NCI-H510A (cell line): ENCODE results near the gene DCLK2.
"Not testable (repeated sequence)": the region's sequence is repeated elsewhere in the genome, so short reads cannot be mapped to it uniquely, and the experiment has no call there.

Experiments
- DNase-seq: peaks from one replicate; lab custom pipeline; 2025; lab: John Stamatoyannopoulos, UW

The DCLK2 gene

DNA sequence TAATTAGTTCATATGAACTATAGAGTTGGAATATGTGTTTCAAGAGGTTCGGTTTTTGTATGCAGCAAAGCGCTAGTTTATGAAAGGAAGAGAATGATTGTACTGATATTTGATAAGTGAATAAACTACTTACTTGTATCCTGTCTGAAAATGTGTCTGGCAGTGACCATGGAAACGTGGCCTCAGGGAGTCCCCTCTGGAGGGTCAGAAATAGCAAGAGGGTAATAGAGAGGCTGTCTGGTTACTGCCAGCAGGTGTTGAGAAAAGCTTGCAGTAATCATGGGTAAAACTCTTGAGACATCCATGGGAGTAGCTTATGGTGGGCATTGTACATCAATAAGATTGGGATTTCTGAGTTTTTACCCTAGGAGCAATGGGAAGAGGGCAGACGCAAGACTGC lies 77.1 kb downstream of the DCLK2 start:
- DNase-seq, result no peak

DNA sequence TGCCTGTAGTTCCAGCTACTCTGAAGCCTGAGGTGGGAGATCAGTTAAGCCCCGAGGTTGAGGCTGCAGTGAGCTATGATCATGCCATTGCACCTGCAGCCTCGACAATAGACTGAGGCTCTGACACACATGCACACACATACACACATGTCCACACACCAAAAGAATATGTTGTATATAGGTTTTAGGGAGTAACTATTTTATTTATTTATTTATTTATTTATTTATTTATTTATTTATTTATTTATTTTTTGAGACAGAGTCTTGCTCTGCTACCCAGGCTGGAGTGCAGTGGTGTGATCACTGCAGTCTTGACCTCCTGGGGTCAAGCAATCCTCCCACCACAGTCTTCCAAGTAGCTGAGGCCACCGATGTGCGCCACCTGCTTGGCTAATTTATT lies 78.3 kb downstream of the DCLK2 start:
- no peak for DNase-seq

DNA sequence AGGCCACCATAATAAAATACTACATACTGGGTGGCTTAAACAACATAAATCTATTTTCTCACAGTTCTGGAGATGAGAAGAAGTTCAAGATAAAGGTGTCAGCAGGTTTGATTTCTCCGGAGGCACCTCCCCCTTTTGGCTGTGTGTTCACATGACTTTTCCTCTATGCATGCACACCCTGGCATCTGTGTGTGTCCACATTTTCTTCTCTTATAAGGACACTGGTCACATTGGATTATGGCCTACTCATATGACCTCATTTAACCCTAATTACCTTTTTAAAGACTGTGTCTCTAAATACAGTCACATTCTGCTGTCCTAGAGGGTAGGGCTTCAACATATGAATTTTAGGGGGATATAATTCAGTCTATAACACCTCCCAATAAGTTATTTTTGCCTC lies 79.8 kb downstream of the DCLK2 start:
- DNase-seq, result no peak

DNA sequence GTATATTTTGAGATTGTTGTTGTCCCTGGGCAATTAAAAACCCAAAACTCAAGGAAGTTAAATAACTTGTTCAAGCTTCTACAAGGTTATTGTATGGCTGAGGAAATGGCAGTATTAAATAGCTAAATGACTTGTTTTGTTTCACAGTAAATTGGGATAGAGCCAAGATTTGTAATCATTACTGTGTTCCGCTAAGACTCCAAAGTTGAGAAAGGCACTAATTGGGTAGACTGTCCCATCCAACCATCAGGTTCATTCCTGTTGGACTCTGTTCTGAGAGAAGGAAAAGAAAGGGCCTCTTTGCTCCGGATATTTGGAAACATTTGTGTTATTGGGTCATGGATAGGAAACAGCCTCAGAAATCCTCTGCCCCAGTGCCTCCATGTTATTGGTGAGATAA lies 82.2 kb downstream of the DCLK2 start:
- no peak for DNase-seq

DNA sequence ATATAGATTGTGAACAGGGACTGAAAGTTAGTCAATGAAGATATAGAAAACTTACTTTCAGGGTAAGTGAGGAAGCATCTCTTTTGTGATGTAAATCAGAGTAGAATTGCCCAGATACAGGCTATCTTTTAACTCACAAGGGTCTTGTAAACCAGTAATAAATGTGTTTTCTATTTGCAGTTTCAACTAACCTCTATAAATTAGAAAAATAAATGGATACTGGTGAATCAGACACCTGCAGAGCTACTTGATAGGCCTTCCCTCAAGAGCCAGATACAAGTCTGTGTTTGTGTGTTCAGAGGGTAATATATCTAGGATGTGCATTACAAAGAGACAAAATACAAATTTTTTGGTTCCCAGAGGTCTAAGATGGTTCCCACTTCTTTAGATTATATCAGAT lies 82.9 kb downstream of the DCLK2 start:
- no peak for DNase-seq

DNA sequence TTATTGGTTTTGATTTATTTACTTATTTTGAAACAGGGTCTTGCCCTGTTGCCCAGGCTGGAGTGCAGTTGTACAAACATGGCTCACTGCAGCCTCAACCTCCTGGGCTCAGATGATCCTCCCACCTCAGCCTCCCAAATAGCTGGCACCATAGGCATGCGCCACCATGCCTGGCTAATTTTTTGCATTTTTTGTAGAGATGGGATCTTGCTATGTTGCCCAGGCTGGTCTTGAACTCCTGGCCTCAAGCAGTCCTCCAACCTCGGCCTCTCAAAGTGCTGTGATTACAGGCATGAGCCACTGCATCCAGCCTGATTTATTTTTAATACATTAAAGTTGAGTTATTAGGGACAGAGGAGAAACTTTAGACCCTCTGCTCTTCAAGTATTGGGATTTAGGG lies 83.8 kb downstream of the DCLK2 start:
- DNase-seq, result not testable (repeated sequence)

DNA sequence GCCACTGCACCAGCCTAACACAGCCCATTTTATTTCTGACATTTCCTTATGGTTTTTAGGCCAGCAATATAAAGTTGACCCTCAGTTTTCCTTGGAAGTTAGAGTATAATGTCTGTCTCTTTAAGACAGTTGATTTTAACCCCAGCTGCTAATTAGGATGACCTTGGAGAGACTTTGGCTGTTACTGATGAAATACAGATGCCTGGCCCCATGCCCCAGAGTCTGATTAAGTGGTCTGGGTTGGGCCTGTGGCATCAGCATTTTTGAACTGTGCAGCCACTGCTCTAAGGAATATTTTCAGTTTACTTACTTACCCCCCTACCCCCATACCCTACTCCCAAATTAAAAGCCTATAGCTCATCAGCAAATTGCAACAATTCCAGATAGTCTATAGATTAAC lies 85.8 kb downstream of the DCLK2 start:
- no peak for DNase-seq

DNA sequence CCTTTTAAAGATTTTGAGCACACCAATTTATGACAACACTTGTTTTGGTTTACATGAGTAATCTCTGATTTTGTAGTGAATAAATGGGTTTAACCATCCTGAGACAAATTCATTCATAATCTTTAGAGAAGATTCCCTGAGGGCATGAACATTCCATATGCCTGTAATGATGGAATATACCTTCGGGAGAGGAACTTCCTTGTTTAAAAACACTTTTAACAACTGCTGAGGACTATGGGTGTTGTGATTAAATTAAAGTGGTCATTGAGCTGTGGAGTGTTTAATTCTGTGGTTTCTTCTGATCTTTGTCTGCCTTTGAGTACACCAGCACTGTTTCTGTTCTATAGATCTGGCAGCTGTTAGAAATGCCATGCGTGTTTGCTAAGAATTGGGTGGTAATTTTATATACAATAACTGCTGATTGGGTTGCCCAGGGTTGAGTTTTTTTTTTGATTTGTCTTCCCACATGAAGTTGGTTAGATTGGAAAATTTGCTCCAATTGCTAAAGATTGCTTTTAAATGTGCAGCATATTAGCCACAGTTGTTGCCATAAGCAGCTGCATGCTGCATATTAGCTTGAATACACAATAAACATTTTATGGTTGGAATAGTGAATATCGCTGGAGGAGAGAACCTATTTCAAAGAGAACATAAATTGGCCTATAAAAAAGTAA lies 86.8 kb downstream of the DCLK2 start:
- DNase-seq, result no peak

DNA sequence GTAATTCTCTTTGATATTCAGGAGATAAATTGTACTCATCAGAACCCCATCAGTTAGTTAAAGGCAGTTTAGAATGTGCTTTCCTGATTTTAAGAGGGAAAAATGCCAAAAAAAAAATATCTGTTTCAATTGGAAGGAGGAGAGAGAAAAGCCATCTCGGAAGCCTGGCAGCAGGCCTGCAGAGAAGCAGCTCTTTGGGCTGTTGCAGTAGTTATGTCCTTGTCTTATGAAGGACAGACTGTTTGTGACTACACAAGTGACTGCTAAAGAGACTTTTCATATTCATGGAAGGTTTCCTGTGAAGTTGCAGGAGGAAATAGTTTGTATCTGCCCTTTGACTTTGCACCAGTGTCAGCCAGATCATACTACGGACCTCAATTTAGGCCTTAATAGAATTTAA lies 88.8 kb downstream of the DCLK2 start:
- no peak for DNase-seq

DNA sequence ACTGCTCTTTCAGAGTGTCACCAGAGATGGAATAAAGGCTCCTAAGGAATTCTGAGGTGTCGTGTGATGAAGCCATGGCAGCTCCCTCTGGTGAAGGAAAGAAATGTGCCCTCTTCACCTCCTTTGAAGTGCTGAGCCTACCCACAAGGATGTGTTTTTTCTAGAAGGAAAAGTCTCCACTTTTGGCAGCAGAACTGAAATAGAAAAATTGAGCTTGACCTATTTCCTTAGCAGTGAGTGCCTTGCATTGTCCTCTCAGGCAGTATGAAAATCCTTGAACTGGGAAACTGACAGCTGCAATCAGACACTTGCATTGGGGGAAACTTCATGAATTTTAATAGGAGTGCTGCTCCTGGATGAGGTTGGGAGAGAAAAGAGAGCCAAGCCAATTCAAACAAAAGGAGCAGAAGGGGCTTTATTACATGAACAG lies 95.2 kb downstream of the DCLK2 start:
- DNase-seq, result no peak

DNA sequence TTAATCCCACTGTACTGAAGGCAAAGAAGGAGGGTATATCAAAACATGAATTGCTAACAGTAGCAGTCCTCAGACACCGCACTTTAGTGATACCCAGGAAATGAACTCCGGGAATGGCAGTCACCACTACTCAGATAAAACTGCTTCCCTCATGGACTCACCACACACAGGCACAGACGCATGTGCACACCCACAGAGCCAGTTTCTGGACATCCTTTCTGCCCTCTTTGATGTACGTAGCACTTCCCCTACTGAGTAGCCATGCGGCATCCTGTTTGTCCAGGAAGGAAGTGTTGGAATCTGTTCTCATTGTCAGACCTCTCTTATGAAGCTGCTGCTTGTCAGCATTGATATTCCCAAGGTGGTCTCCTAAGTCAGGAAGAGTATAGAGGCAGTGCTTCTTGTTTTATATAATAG lies 95.7 kb downstream of the DCLK2 start:
- DNase-seq, result peak; percentile 22

DNA sequence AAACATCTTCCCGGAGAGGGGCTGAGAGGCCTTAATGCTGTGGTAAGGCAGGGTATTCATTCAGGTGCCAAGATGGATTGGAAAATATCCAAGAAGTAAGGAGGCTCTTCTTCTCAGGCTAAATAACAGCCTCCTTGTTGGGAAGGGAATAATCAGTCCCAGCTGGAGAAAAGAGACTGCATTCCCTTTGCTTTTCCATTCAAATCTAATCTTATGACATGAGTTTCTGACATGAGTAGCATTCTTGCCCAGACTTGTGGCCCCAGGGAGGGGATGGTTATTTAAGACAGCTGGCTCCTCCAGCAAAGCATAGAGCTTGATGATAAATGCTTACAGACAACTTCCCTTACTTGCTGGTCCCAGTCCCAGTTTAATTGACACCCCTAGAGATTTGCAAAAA lies 98.3 kb downstream of the DCLK2 start:
- no peak for DNase-seq

DNA sequence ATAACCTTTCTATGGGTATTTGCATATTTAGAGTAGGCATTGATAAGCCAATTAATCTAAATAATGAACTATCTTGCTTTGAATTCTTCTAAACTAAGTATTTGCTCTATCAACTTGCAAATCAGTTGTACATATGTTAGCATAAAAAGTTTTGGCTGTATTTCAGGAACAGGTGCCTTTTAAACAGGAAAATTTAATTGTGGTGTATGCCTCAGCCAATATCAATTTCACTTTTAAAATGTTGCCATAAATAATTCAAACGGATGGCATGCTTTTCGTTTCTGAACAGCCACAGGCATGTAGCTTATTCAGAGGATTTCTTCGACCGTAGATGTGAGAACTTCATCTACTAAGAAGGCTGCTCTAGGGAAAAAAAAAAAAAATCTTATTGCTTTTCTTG lies 99.9 kb downstream of the DCLK2 start:
- no peak for DNase-seq

DNA sequence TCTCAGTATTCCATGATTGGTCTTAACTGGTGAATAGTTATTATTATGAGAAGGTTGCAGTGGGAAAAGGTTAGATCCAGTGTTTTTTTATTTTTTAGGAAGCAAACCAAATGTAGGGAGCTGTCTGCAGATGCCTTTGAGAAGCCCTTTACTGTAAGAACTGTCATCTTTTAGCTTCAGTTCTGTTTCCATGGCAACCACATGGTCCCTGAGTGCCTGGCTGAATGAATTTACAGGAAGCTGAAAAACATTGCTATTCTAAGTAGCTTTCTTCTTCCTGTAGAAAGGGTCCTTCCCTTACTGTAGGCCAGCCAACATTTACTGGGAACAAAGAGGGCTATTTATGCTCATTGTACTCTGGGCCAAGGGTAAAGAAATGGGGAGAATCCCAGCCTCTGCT lies 103.3 kb downstream of the DCLK2 start:
- no peak for DNase-seq

DNA sequence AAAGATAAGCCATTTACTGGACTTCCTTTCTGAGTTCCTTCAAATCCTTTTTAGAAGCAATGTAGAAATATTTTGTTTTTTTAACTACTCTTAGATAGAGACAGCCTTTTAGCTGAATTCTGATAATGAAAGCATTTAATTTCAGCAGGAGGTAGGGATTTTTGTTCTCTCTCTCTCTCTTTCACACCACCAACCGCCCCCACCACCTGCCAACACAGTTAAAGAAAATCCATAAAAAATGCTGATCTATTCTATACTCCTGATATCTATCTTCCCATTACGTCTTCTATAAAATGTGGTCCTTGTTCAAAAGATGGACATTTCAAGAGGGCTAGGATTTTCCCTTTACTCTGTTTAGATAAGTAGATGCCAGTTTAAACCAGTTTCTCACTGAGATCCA lies 104.5 kb downstream of the DCLK2 start:
- DNase-seq, result no peak

DNA sequence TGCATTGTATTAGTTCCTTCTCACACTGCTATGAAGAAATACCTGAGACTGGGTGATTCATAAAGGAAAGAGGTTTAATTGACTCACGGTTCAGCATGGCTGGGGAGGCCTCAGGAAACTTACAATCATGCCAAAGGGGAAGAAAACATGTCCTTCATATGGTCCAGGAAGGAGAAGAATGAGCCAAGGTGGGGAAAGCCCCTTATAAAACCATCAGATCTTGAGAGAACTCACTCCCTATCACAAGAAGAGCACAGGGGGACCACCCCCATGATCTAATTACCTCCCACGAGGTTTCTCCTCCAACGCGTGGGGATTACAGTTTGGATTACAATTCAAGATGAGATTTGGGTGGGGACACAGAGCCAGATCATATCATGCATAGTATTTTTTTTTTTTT lies 106.8 kb downstream of the DCLK2 start:
- not testable (repeated sequence) for DNase-seq

DNA sequence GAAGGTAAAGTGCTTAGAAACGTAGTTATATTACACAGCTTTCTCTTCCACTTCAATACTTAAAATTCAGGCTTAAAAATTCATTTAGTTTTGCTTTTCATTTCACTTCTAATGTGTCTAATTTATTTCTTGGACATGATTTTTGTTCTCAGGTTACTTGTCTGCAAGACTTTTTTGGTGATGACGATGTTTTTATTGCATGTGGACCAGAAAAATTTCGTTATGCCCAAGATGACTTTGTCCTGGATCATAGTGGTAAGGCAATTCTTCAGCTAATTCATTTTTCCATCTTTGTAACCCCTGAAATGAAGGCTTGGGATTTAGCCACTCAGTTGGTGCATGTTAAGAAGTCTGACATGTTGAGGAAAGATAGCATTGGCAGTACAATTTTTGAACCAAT lies 114.7 kb downstream of the DCLK2 start:
- no peak for DNase-seq

DNA sequence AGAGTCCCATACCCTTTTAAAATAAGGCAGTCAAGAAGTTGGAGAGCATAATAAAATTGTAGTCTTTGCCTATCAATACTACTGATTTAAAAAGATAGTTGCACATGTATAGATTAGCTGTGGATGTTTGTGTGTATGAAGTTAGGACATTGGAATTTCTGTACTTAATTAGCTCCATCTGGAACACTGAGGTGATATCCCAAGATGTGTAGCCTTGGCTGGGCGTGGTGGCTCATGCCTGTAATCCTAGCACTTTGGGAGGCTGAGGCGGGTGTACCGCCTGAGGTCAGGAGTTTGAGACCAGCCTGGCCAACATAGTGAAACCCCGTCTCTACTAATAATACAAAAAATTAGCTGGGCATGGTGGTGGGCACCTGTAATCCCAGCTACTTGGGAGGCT lies 119.0 kb downstream of the DCLK2 start:
- not testable (repeated sequence) for DNase-seq

DNA sequence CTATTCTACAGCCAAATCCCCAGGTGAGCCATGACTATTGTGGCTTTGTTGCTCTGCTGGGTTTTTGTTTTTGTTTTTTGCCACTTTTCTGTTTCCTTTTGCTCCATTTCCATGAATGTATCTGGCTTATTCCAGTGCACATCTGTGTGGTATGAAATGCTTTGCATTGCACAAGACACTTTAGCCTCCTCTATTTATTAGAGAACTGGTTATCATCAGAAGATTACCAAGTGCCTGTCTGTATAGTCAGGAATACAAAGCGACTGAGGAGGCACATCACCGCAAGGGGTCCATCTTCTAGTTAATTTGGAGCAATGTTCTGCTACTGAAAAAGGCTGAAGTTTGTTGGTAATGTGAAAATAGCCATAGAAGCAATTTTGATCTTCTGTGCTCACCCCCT lies 120.8 kb downstream of the DCLK2 start:
- no peak for DNase-seq

DNA sequence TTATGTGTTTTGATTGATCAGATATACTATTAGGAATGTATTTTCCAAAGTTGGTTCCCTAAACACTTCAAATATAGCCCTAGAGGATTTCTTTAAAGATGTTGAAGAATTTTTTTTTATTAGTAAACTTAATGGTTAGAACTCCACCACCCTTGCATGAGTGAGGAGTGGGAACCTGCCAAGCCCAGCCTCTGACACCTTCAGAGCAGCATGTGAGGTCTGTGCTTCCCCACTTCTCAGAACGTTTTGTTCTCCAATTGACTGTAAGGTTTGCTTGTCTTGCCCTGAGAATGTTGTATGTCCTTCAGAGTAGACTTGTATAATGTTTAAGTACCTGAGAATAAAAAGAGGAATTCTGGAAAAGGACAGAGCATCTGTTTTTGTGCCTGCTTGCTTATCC lies 126.8 kb downstream of the DCLK2 start:
- no peak for DNase-seq

DNA sequence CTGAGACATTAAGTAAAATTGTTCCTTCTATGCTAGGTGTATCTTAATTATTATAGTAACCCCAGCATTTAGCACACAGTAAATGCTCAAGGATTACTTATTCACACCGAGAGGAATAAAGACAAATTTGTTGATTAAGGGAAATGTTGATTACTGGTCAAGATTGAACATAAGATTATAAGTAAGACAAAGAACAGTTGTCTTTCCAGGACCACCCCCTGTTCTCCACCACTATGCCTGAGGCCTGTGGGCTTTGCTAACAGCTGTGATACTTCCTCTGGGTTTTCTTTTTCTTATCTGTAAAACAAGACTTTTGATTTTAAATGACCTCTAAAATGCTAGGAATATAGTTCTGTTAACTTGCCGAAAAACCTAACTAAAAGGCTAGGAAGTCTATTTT lies 128.0 kb downstream of the DCLK2 start:
- no peak for DNase-seq

DNA sequence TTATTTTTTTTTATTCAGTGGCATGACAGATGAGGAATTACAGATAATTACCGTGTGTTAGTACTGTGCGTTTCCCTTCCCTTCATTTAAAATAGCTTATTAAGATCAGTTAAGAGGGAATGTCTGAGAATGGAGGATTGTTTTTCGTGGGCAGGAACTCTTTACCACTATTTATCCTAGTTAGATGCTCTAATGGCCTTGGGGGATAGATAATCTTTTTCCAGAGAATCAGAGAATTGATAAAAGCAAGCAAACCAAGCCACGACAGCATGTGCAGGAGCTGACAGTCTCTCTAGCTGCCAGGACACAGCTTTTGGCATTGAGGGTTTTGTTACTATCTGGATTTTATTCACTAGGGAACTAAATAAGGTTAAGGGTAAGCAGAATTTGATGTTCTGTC lies 128.7 kb downstream of the DCLK2 start:
- DNase-seq, result no peak

DNA sequence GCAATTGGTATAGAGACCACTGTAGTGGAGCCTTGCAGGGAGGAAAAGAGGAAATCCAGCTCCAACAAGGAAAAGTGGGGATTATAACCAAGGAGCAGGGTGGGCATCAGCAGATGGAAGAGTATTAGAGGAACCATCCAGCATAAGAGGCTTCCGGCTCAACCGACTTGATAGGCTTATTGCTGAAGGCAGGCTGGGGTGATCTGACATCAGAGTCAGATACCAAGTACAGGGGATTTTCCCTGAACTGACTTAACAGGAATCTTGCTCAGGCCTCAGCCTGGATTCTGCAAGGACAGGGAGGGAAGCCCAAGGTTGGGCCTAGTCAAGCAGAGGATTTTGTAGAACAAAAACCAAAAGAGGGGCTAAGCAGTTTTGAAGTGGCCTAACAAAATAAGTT lies 129.6 kb downstream of the DCLK2 start:
- DNase-seq, result no peak

DNA sequence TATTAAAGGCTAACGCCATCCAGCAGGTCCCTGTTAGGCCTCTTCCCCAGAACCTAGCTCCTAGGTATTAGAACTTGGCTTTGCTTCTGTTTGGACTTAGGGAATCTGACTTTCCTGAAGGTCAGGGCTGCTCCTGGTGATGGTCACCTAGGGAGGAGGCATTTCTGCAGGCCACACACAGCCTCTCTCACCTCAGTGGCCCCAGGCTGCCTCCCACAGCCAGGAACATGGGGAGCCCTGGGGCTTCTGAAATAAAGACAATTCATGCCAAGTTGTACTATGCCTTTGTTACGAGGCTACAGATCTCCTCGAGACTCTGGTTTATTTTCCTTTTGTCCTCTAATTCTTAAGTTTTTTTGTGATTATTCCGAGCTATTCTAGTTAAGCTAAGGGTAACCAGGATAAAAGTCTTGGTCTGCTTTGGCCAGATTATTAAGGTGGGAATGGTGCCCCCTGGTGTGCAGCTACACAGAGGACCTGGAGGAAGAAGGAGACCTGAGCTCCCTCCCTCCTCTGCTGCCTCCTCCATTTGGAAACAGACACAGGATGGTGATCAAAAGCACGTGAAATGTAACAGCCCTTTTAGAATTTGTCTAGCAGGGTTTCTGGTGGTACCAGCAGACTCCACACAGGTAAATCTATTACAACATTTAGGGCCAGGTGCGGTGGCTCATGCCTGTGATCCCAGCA lies 131.0 kb downstream of the DCLK2 start:
- DNase-seq, result no peak
